ENCODE results near the gene CNRIP1.
"Not testable (repeated sequence)": the region's sequence is repeated elsewhere in the genome, so short reads cannot be mapped to it uniquely, and the experiment has no call there.

CNRIP1 gene

GRCh38 chr2:68319398-68320117, at the start of gene CNRIP1:
Gene CNRIP1 (minus strand): TSS chr2:68319949. CDS start chr2:68319400, 549 bp downstream.
- DNase-seq (ENCODE audit: low read depth) = no peak

DNA sequence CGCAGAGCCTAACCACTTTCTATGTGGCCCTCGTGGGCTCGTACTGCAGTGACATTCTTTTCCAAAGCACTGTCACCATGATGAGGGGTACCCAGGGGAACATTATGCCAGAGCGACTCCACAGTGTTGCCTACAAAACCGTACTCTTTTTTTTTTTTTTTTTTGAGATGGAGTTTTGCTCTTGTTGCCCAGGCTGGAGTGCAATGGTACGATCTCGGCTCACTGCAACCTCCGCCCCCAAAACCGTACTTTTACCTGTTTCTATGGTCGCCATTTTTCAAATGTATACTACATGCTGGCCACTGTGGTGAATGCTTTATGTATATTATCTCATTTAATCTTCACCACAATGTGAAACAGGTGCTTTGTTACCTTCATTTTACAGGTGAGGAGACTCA, 49.6 kb upstream of the CNRIP1 start:
- DNase-seq (ENCODE audit: low read depth) = no peak

- no peak for DNase-seq (ENCODE audit: low read depth)
Measured at GRCh38 chr2:68368654-68369336, 49.0 kb upstream of the CNRIP1 start.

DNA sequence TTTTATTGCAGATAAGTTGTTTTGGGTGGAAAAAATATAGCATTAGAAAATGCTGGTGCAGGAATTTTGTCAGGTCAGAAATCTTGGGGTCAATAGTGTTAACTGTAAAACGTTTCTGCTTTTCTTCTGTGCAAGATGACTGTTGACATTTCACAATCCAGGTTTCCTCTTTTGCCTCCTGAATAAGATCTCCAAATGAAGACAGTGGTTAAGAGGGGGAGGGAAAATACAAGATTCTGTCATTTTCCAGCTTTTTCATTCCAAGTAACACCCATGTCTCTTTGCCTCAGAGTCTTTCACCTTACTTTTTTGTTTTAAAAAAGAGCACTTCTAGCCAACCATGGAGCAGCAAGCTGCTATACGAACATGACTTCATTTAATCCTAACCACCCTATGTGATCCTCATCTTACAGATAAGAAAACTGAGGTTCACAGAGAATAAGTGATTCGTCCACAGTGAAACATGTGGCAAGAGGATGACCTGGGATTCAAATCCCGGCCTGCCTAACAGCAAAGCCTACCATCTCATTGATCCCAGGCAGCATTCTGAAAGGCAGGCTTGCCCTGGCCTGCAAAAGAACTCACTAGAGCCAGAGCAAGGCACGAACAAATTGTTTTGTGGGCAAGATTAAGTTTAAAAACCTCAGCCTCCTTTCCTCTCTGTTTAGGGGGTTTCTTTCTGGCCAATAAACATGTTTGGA, 48.4 kb upstream of the CNRIP1 start:
- DNase-seq (ENCODE audit: low read depth) = no peak

DNA sequence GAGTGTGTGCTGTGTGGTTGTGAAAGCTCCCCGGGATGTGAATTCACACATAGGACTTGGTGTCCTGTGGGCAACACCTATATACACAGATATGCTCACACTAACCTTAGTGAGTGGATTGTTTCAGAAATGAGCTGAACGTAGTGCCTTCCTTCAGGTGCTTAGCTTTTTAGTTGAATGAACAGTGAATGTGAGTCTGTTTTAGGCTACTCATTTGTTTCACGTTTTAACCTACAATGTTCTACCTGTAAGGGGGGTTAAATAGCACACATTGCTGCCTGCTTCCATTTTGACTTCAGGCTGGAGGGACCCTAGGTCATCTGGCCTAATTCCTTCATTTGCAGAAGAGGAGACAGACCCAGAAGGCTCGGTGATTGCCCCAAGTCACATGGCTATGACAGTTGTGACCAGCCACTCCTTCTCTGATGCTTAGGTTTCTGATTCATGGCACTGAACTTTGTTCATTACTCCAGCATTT, 46.4 kb upstream of the CNRIP1 start:
- DNase-seq (ENCODE audit: low read depth) = no peak

GRCh38 chr2:68365087-68365486, 45.3 kb upstream of the CNRIP1 start, which contains the start of gene PLEK:
Gene PLEK (plus strand): TSS chr2:68365282. CDS start chr2:68365352, 70 bp downstream.
- DNase-seq (ENCODE audit: low read depth) = no peak

- DNase-seq (ENCODE audit: low read depth) = no peak
Measured at GRCh38 chr2:68363721-68364120, 44.0 kb upstream of the CNRIP1 start.

- DNase-seq (ENCODE audit: low read depth) = no peak
Measured at GRCh38 chr2:68362749-68363148, 43.0 kb upstream of the CNRIP1 start.

GRCh38 chr2:68362069-68362468, 42.3 kb upstream of the CNRIP1 start:
- peak; percentile 72 for DNase-seq (ENCODE audit: low read depth)

GRCh38 chr2:68359889-68360288, 40.1 kb upstream of the CNRIP1 start:
- no peak for DNase-seq (ENCODE audit: low read depth)

- no peak for DNase-seq (ENCODE audit: low read depth)
Measured at GRCh38 chr2:68357605-68358337, 38.0 kb upstream of the CNRIP1 start.

GRCh38 chr2:68356599-68357239, 37.0 kb upstream of the CNRIP1 start:
- DNase-seq (ENCODE audit: low read depth) = no peak

DNA sequence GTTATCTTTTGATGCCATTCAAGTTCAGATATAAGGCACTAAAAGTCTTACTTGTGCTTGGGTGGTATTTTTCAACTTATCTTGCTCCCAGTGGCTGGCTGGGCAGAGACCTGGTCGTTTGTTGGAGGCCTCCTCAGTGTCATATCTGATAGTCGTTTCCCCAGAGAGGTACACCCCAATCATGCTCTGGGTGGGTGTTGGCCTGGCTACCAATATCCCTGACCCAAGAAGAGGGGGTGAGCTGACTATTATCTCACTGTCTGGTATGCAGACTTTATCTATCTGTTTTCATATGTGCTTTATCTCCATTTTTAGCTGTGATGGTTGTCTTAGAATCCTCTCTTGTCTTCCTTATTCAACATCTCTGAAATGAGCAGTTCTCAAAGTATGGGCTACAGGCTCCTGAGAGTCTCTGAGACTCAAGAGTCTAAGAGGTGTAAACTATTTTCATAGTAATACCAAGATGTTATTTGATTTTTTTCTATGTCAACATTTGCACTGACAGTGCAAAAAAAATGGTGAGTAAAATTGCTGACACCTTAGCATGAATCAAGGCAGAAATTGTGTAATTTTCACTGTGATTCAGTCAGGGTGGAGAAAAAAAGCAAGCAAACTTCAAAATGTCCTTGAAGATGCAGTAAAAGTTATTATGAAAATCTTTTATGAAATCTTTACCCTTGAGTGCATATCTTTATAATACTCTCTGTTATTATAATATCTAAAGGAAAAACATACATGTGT, 33.1 kb upstream of the CNRIP1 start:
- DNase-seq (ENCODE audit: low read depth) = no peak

GRCh38 chr2:68351997-68352396, 32.2 kb upstream of the CNRIP1 start:
- no peak for DNase-seq (ENCODE audit: low read depth)

- not testable (repeated sequence) for DNase-seq (ENCODE audit: low read depth)
Measured at GRCh38 chr2:68349091-68349490, 29.3 kb upstream of the CNRIP1 start.

DNA sequence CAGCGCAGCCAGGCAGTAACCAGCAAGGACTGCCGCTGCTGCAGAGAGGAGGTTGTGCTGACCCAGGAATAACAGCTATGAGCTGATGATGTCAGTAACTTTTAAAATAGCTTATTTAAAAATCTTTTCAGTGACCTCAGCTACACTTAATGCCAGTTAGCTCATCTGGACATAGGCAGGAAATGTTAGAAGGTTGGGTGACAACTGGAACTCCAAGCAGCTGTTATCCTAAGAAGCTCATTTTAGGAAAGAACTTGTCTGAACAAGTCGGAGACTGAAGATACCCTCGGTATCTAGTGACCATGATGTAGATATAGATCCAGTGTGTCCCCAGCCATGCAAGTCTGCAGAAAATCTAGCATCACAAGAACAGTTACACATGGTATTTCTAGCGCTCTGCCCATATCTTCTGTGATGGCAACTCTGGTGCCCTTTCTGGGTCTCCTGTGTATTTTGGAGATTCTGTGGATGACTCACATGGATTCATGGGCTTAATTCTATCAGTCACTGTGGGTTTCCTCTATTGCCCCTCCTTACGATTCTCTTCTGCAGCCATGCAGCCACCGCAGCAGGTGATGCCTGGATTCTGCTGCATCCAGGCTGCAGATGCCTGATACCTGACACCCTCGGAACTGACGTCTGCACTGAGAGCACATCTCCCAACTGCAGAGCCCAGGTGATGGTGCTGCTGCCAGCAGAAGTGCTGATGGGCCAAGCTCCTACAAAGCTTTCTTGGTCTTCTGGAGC, 25.6 kb upstream of the CNRIP1 start:
- no peak for DNase-seq (ENCODE audit: low read depth)

GRCh38 chr2:68344031-68344430, 24.3 kb upstream of the CNRIP1 start:
- DNase-seq (ENCODE audit: low read depth) = no peak

DNA sequence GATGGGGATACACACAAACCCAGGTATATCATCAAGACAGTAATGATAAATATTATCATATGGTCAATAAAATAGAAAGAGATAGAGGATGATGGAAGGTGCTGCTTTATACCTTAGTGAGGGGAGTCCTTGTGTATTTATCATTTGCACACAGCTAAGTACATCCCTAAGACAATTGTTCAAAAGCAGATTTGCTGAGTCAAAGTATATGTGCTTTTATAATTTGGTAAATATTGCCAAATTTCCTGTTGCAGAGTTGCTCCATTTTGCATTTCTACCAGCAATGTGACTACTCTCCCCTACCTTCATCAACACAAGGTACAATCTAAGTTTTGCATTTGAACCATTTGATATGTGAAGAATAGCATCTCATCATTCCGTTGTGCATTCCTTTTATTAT, 22.7 kb upstream of the CNRIP1 start:
- no peak for DNase-seq (ENCODE audit: low read depth)

DNA sequence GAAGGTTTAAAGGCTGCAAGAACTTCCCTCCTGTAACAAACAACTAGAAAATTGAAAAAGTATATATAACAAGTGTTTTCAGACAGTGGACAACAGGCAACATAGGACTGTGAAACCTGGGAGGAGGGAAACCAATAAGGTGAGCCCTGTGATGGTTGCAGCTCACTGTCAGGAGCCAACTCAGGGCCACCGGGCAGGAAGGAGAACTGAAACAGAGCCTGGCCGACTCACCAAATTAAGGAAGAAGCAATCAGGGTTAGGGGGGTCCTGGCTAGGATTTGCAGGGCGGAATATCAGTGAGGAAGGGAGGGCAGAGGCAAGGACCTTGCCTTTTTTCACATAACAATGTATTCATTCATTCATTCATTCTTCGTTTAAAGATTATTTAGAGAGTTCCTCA, 21.8 kb upstream of the CNRIP1 start:
- no peak for DNase-seq (ENCODE audit: low read depth)

DNA sequence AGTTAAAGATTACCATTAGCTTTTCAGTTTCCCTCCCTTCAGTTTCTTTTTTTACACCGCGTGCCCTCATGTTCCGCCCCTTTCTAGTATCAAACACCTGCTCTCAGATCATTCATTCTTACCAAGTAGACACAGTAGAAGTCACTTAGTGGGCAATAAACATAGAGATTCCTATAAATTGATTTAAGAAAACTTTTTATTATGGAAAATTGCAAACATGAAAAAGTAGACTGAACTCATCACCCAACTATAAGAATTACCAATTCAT, 21.2 kb upstream of the CNRIP1 start:
- no peak for DNase-seq (ENCODE audit: low read depth)

Data from activated gamma-delta T cell treated with anti-CD3 and anti-CD28 coated beads, Interleukin-2, amount 50 U/mL, for 16 hours (primary cell).